Activated B cell treated with CpG ODN at 0.5 μM for 24 hours (primary cell): ENCODE measurements around the gene IL6ST. TPM values are rescaled to one million over a fixed set of nuclear protein-coding genes. Genes with fewer than 3 reads are reported as not detected.

Experiments used
- ATAC-seq: fragments of 200-7000 bp; cut with Tn5 transposase; one replicate; pipeline ENCODE4 v1.10.0; 2021; ENCODE audit warnings: low read depth, mild to moderate bottlenecking, moderate library complexity
- CTCF ChIA-PET: fragments of 350-600 bp; sonication (Branson Sonifier 250); formaldehyde crosslinking; loops from one replicate; lab custom pipeline; 2021; ENCODE audit warnings: antibody characterized with exemption; lab: Charles Lee
- POLR2A ChIA-PET: fragments of 350-600 bp; sonication (Branson Sonifier 250); formaldehyde crosslinking; loops from one replicate; lab custom pipeline; 2021; ENCODE audit warnings: antibody characterized with exemption; lab: Charles Lee
- DNase-seq: peaks from one replicate; pipeline ENCODE4 v3.0.0; 2022
- H3K27ac Mint-ChIP-seq: one replicate; pipeline ENCODE4 v1.8.0; 2020; ENCODE audit warnings: mixed read lengths
- H3K27me3 Mint-ChIP-seq: one replicate; pipeline ENCODE4 v1.8.0; 2021; ENCODE audit warnings: mixed read lengths
- H3K36me3 Mint-ChIP-seq: one replicate; pipeline ENCODE4 v1.8.0; 2021; ENCODE audit warnings: low read depth, mixed read lengths
- H3K4me1 Mint-ChIP-seq: one replicate; pipeline ENCODE4 v1.8.0; 2021; ENCODE audit warnings: mixed read lengths
- H3K4me3 Mint-ChIP-seq: one replicate; pipeline ENCODE4 v1.8.0; 2020; ENCODE audit warnings: mild to moderate bottlenecking, mixed read lengths
- H3K9me3 Mint-ChIP-seq: one replicate; pipeline ENCODE4 v1.8.0; 2020; ENCODE audit warnings: mixed read lengths
- intact Hi-C: fragments of 100-400 bp; cut with micrococcal nuclease; formaldehyde crosslinking; loops from one replicate; pipeline ENCODE4 v1.15.1; 2024
- total RNA-seq: library from RNA; stranded (reverse); gene quantifications from 2 replicates; pipeline ENCODE4 v1.2.3, GENCODE V29; 2022
- TF ChIP-seq, protein P1 (sequence below): fragments of 200-600 bp; IDR thresholded peaks from one replicate; pipeline ENCODE4 v1.8.0; 2022; ENCODE audit warnings: antibody characterized with exemption, mild to moderate bottlenecking

IL6ST gene
- total RNA-seq, 1 donor from 2014 or later = 48.3 TPM

GRCh38 chr5:55911784-55912653 lies 82.7 kb downstream of the IL6ST start:
- Mint-ChIP-seq H3K36me3 (no peaks in the 10 kb centered on the region), H3K27me3 (no peaks in the 10 kb centered on the region), H3K9me3 (no peaks in the 10 kb centered on the region), H3K4me1 (no peaks in the 10 kb centered on the region), H3K4me3 (no peak overlapping the region), H3K27ac (no peak overlapping the region)
- intact Hi-C loops = no loop called here
- CTCF ChIA-PET = no interaction called here
- ATAC-seq (no peak), DNase-seq (no peak)
- POLR2A ChIA-PET = no interaction called here
- TF ChIP-seq, protein P1, sequence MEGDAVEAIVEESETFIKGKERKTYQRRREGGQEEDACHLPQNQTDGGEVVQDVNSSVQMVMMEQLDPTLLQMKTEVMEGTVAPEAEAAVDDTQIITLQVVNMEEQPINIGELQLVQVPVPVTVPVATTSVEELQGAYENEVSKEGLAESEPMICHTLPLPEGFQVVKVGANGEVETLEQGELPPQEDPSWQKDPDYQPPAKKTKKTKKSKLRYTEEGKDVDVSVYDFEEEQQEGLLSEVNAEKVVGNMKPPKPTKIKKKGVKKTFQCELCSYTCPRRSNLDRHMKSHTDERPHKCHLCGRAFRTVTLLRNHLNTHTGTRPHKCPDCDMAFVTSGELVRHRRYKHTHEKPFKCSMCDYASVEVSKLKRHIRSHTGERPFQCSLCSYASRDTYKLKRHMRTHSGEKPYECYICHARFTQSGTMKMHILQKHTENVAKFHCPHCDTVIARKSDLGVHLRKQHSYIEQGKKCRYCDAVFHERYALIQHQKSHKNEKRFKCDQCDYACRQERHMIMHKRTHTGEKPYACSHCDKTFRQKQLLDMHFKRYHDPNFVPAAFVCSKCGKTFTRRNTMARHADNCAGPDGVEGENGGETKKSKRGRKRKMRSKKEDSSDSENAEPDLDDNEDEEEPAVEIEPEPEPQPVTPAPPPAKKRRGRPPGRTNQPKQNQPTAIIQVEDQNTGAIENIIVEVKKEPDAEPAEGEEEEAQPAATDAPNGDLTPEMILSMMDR = no peak

DNA sequence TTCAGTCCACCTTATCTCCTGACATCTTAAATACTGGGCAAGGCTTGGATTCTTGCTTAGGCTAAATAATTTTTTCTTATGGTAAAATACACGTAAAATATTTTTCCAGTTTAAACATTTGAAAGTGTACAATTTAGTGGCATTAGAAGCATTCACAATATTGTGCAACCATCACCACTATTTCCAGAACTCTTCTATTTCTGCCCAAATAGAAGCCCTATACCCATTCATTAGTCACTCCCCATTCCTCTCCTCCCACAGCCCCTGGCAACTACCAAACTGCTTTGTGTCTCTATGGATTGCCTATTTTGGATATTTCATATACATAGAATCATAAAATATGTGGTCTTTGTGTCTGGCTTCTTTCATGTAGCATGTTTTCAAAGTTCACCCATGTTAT lies 86.0 kb downstream of the IL6ST start:
- H3K4me3 Mint-ChIP-seq = no peak overlapping the region
- no peak overlapping the region for H3K27ac Mint-ChIP-seq

DNA sequence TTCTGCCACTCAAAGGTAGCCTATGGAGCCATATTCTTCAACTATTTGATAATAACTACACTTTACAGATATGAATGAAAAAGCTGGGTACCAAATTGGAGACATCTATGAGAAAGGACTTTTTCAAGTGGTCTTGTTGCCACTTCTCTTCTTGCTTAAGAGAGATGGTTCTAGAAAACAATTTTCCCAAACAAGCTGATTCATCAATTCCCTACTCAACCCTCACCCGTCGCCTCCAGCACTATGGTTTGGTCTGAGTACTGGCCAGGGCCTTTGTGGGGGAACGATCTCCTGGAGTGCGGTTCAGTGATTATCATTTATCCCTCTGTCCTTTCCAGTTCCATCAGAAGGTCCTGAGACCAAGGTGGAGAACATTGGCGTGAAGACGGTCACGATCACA lies 86.8 kb downstream of the IL6ST start:
- Mint-ChIP-seq H3K27me3 (no peaks in the 10 kb centered on the region), H3K27ac (no peak overlapping the region), H3K36me3 (no peaks in the 10 kb centered on the region), H3K4me1 (peaks cover 14% of the 10 kb centered on the region), H3K9me3 (no peaks in the 10 kb centered on the region), H3K4me3 (no peak overlapping the region)
- TF ChIP-seq, protein P1 = no peak
- intact Hi-C loops = loop anchor here (10.0 kb wide), 1 partner anchor 193 kb away; the partner anchor contains the start of gene SLC38A9
- ATAC-seq (no peak), DNase-seq (no peak)
- ChIA-PET CTCF (no interaction called here), POLR2A (no interaction called here)

More for the DNA sequence above, 86.0 kb downstream of the IL6ST start:
- Mint-ChIP-seq H3K4me1 (peaks cover 5% of the 10 kb centered on the region), H3K36me3 (no peaks in the 10 kb centered on the region), H3K9me3 (no peaks in the 10 kb centered on the region), H3K27me3 (no peaks in the 10 kb centered on the region)
- ATAC-seq = no peak
- DNase-seq = no peak
- POLR2A ChIA-PET = no interaction called here
- CTCF ChIA-PET = no interaction called here
- TF ChIP-seq, protein P1 = no peak
- intact Hi-C loops = loop anchor here (10.0 kb wide), 1 partner anchor 194 kb away; the partner anchor contains the start of gene SLC38A9

- TF ChIP-seq, protein P1 = no peak
- H3K9me3 Mint-ChIP-seq = no peaks in the 10 kb centered on the region
- intact Hi-C loops = loop anchor here (10.0 kb wide), 1 partner anchor 190 kb away; the partner anchor contains the start of gene SLC38A9
- no peak overlapping the region for H3K27ac Mint-ChIP-seq
- POLR2A ChIA-PET = interaction anchor here (0.7 kb wide), 1 partner anchor 1362 kb away, joined by 4 read pairs; no protein-coding TSS in a partner anchor
- no peak for ATAC-seq
- no peak for DNase-seq
- CTCF ChIA-PET = no interaction called here
- peaks cover 2% of the 10 kb centered on the region for H3K27me3 Mint-ChIP-seq
- peaks cover 17% of the 10 kb centered on the region for H3K4me1 Mint-ChIP-seq
- no peaks in the 10 kb centered on the region for H3K36me3 Mint-ChIP-seq
- H3K4me3 Mint-ChIP-seq = no peak overlapping the region
Measured at GRCh38 chr5:55905251-55905650, 89.5 kb downstream of the IL6ST start.

- TF ChIP-seq, protein P1 = no peak
- no peak for ATAC-seq
- H3K36me3 Mint-ChIP-seq = no peaks in the 10 kb centered on the region
- POLR2A ChIA-PET = no interaction called here
- H3K27me3 Mint-ChIP-seq = peaks cover 8% of the 10 kb centered on the region
- intact Hi-C loops = loop anchor here (5.0 to 10.0 kb wide), 2 partner anchors 189 to 367 kb away; partner anchors contain the start of gene SLC38A9
- no peak overlapping the region for H3K4me3 Mint-ChIP-seq
- DNase-seq = no peak
- H3K4me1 Mint-ChIP-seq = peaks cover 17% of the 10 kb centered on the region
- no peak overlapping the region for H3K27ac Mint-ChIP-seq
- CTCF ChIA-PET = no interaction called here
- no peaks in the 10 kb centered on the region for H3K9me3 Mint-ChIP-seq
Measured at GRCh38 chr5:55904152-55904551, 90.6 kb downstream of the IL6ST start.
